Left lung (tissue), 10 donors: ENCODE results near the gene PARVG. TPM values are rescaled to one million over a fixed set of nuclear protein-coding genes. Genes with fewer than 3 reads are reported as not detected.

Source experiments
- ATAC-seq: fragments of 200-7000 bp; cut with Tn5 transposase; one replicate; pipeline ENCODE4 v1.9.1; 2020; ENCODE audit warnings: moderate library complexity
- DNase-seq, 4 donors: peaks; one replicate each; pipeline ENCODE4 v3.0.0-alpha.2; 2013 to 2020
- H3K27ac ChIP-seq, 2 donors: fragments of 200-600 bp; sonication (generic) in 1 of 2; one replicate each; pipeline versions ENCODE4 v1.5.0 to v1.8.0; 2020 to 2021
- H3K27me3 ChIP-seq, 2 donors: fragments of 200-600 bp; sonication (generic) in 1 of 2; one replicate each; pipeline versions ENCODE4 v1.5.0 to v1.8.0; 2020 to 2021
- H3K36me3 ChIP-seq, 2 donors: fragments of 200-600 bp; sonication (generic) in 1 of 2; one replicate each; pipeline versions ENCODE4 v1.5.0 to v1.8.0; 2020 to 2021
- H3K4me1 ChIP-seq, 2 donors: fragments of 200-600 bp; one replicate each; pipeline ENCODE4 v1.8.0; 2021
- H3K4me3 ChIP-seq, 2 donors: fragments of 200-600 bp; sonication (generic) in 1 of 2; one replicate each; pipeline versions ENCODE4 v1.5.0 to v1.8.0; 2020 to 2021; ENCODE audit warnings: mild to moderate bottlenecking in 1 of 2
- H3K9me3 ChIP-seq, 2 donors: fragments of 200-600 bp; sonication (generic) in 1 of 2; one replicate each; pipeline versions ENCODE4 v1.5.0 to v1.8.0; 2020 to 2021
- intact Hi-C, 2 donors: fragments of 100-400 bp; cut with DNase I; formaldehyde crosslinking; loops; one replicate each; pipeline versions ENCODE4 v1.11.2 to v1.14.2; 2022
- polyA plus RNA-seq, 6 donors: library from polyadenylated mRNA; unstranded; fragments of 120-200 nt; gene quantifications; one replicate each; pipeline ENCODE4 v1.2.1, GENCODE V29; 2013; ENCODE audit not compliant: insufficient read length in 6 of 6
- total RNA-seq, 2 donors: library from RNA; stranded (reverse); fragmentation: NEBNext Ultra II Directional; extraction: Animal tissue kit (Norgen Biotek cat#: 25700); gene quantifications; one replicate each; pipeline ENCODE4 v1.2.1, GENCODE V29; 2021
- TF ChIP-seq, protein P1 (sequence below), 2 donors: fragments of 200-600 bp; sonication (generic) in 1 of 2; IDR thresholded peaks; one replicate each; pipeline versions ENCODE4 v1.5.0 to v1.8.0; 2021; ENCODE audit warnings: antibody characterized with exemption in 2 of 2
- donor health status: DM: no; HTN: yes; CAD: no.
- donor health status: DM: no; HTN: no; CAD: no.

PARVG gene
- total and polyA plus RNA-seq, 8 donors = 3.0 to 57.9 (median 3.5) TPM

DNA sequence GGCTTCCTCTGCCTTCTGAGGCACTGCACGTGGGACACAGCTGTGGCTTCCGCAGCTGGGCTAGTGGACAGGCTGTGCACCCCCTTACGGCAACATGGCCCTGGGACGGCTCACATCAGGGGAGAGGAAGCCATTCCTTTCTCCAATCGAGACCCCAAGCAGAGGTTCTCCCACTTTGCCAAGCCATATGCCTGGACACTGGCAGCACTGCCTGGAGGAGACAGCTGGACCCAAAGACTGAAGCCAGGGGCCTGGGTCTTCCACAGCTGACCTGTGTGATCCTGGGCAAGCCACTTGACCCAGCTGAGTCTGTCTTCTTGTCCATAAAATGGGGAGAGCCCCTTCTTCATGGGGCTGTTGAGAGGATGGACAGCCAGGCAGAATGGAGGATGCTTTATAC lies 66.6 kb downstream of the PARVG start:
- TF ChIP-seq, protein P1, sequence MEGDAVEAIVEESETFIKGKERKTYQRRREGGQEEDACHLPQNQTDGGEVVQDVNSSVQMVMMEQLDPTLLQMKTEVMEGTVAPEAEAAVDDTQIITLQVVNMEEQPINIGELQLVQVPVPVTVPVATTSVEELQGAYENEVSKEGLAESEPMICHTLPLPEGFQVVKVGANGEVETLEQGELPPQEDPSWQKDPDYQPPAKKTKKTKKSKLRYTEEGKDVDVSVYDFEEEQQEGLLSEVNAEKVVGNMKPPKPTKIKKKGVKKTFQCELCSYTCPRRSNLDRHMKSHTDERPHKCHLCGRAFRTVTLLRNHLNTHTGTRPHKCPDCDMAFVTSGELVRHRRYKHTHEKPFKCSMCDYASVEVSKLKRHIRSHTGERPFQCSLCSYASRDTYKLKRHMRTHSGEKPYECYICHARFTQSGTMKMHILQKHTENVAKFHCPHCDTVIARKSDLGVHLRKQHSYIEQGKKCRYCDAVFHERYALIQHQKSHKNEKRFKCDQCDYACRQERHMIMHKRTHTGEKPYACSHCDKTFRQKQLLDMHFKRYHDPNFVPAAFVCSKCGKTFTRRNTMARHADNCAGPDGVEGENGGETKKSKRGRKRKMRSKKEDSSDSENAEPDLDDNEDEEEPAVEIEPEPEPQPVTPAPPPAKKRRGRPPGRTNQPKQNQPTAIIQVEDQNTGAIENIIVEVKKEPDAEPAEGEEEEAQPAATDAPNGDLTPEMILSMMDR (IDR thresholded peaks at IDR 0.05) = no peak

DNA sequence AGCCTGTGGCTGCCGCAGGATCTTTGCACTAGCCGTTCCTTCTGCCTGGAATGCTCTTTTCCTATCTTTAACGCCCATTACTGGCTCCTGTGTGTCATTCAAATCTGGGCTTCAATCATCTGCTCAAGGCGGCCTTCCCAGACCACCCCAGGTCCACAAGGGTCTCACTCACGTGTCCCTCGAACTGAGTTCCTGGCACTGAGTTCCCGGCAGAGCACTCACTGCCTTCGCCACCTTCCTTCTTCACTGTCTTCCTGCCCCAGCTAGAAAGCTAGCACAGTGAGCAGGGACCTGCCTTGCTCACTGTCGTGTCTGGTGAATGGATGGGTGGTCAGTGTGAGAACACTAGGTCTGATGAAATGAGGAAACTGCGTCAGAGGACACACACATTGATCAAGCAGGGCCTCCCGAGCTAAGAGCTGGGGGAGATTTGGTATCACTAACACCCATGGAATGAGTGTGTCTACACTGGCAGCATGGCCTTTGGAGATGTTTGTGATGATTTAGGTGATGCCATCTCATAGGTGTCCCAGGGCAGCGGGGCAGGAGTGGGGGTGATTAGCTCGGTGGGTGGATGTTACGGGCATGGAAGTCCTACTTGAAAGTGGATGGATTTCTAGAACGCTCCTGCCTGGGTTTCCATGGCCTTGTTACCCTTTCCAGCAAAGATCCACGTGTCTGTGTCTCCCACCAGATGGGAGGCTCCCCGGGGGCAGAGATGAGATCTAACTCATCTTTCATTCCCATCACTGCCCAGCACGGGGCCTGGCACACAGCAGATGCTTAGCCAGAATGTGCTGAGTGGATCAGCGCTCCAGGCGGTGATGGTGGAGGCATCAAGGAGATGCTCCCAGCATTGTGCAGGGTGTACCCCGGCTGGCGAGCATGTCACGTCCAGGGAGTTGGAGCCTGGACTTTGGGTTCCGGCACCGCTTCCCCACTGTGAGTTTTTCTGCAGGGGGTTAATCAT lies 67.5 kb downstream of the PARVG start:
- TF ChIP-seq, protein P1 (IDR thresholded peaks at IDR 0.05) = no peak
- H3K4me3 ChIP-seq = no peak overlapping the region
- H3K27ac ChIP-seq = no peak overlapping the region
- H3K36me3 ChIP-seq = no peaks in the 10 kb centered on the region
- H3K4me1 ChIP-seq = no peaks in the 10 kb centered on the region
- H3K27me3 ChIP-seq = peaks cover 0 to 38% of the 10 kb centered on the region in 2 donors
- peaks cover 0 to 22% of the 10 kb centered on the region in 2 donors for H3K9me3 ChIP-seq
- intact Hi-C loops = no loop called here
- no peak for DNase-seq
- no peak for ATAC-seq

More for the DNA sequence above, 66.6 kb downstream of the PARVG start:
- Histone ChIP-seq H3K9me3 (peaks cover 0 to 22% of the 10 kb centered on the region in 2 donors), H3K4me1 (no peaks in the 10 kb centered on the region), H3K36me3 (no peaks in the 10 kb centered on the region), H3K27ac (no peak overlapping the region), H3K27me3 (peaks cover 0 to 41% of the 10 kb centered on the region in 2 donors), H3K4me3 (no peak overlapping the region)
- ATAC-seq = no peak
- intact Hi-C loops = no loop called here
- no peak for DNase-seq

DNA sequence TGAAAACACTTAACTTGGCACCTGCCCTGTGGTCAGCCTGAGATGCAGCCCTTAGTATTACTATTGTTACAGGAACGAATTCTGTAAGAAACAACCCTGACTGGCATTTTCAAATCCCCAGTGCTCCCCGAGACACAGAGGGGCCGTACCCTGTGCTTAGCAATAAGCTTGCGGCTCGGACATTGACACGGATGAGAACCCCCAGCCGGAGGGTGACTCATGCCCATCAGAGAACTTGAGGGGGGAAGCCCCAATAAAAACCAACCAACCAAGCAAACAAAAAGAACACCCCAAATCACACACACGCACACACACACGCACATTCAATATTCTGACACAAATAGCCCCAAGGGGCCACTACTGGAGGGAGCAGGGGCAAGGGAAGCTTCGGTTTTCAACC lies 68.2 kb downstream of the PARVG start:
- peaks cover 0 to 31% of the 10 kb centered on the region in 2 donors for H3K27me3 ChIP-seq
- no peak overlapping the region for H3K4me3 ChIP-seq
- intact Hi-C loops = no loop called here
- peaks cover 0 to 22% of the 10 kb centered on the region in 2 donors for H3K9me3 ChIP-seq
- TF ChIP-seq, protein P1 (IDR thresholded peaks at IDR 0.05) = no peak
- ATAC-seq (no peak), DNase-seq (no peak)
- H3K4me1 ChIP-seq = no peaks in the 10 kb centered on the region
- H3K36me3 ChIP-seq = no peaks in the 10 kb centered on the region
- H3K27ac ChIP-seq = no peak overlapping the region

DNA sequence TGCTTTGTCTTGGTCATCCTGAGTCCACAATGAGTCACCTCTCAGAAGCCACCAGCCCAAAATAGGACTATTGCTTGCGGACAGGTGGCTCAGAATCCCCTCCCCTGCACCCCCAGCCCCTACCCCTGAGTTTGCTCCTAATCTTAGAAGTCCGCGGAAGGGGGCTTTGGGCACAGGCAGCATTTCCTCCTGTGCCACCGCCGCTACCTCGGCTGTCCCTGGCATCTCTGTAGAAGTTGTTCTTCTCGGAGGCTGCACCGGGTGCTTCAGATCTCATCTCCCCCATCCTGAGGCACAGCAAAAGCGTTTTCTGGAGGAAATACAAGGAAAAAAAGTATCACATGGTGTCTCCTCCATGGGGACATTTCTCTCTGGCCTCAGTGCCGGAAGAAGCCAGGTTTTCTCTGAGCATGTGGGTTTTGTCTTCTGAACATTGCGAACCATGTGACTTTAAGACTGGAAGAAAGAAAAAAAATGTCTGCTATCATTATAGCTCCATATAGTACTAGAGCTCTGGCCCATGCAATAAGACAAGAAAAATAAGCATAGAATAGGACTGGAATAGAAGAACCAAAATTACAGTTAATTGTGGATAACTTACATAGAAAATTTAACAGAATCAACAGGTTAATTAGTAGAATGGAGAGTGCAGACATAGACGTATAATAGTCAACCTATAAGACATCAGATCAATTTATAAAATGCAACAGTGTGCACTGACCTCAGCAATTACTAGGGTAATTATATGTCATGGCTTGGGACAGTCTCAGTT lies 68.8 kb downstream of the PARVG start:
- ATAC-seq (no peak), DNase-seq (no peak)
- intact Hi-C loops = no loop called here
- Histone ChIP-seq H3K4me3 (no peak overlapping the region), H3K27ac (no peak overlapping the region), H3K27me3 (peaks cover 0 to 25% of the 10 kb centered on the region in 2 donors), H3K9me3 (peaks cover 0 to 22% of the 10 kb centered on the region in 2 donors), H3K4me1 (no peaks in the 10 kb centered on the region), H3K36me3 (no peaks in the 10 kb centered on the region)
- TF ChIP-seq, protein P1 (IDR thresholded peaks at IDR 0.05) = no peak

DNA sequence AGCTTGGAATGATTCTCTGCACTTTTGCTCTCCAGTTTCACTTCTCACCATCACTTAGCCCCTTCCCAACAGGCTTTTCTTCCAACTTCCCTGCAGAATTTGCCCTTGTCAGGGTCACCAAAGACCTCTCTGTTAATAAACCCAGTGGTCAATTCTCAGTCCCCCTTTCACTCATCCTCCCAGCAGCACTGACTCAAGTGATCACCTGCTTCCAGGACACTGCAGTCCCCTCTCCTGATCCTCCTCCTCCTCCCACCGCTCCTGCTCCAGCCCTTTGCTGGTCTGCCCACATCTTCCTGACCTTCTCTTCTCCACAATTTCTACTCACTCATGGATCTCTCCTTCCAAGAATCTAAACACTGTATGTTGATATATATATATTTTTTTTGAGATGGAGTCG lies 74.1 kb downstream of the PARVG start:
- Histone ChIP-seq H3K4me1 (no peaks in the 10 kb centered on the region), H3K27me3 (peaks cover 0 to 13% of the 10 kb centered on the region in 2 donors), H3K27ac (no peak overlapping the region), H3K9me3 (peaks cover 0 to 9% of the 10 kb centered on the region in 2 donors), H3K4me3 (no peak overlapping the region), H3K36me3 (no peaks in the 10 kb centered on the region)
- no peak for DNase-seq
- no peak for ATAC-seq
- TF ChIP-seq, protein P1 (IDR thresholded peaks at IDR 0.05) = no peak
- intact Hi-C loops = no loop called here
